Transverse colon (tissue), 4 donors: ENCODE measurements around the gene NDUFS7. TPM values are rescaled to one million over a fixed set of nuclear protein-coding genes. Genes with fewer than 3 reads are reported as not detected.
A peak's percentile ranks its signal among the peaks of the same experiment; 100 is the strongest.
"Not testable (repeated sequence)": the region's sequence is repeated elsewhere in the genome, so short reads cannot be mapped to it uniquely, and the experiment has no call there.

Experiments used
- DNase-seq: peaks from one replicate; pipeline ENCODE4 v3.0.0-alpha.2; 2019
- H3K27ac ChIP-seq, 4 donors: fragments of 200-600 bp; sonication (generic); 2 replicates each; pipeline ENCODE4 v1.5.1; 2016 to 2018; ENCODE audit warnings: inconsistent platforms in 4 of 4
- H3K27me3 ChIP-seq: fragments of 200-600 bp; sonication (generic); 2 replicates; pipeline ENCODE4 v1.5.1; 2017; ENCODE audit warnings: inconsistent platforms
- H3K36me3 ChIP-seq, 4 donors: fragments of 200-600 bp; sonication (generic); 2 replicates each; pipeline ENCODE4 v1.5.1; 2017 to 2019; ENCODE audit warnings: inconsistent platforms in 4 of 4
- H3K4me1 ChIP-seq, 4 donors: fragments of 200-600 bp; sonication (generic); 2 replicates each; pipeline ENCODE4 v1.5.1; 2017 to 2020; ENCODE audit warnings: inconsistent platforms in 4 of 4
- H3K4me3 ChIP-seq, 4 donors: fragments of 200-600 bp; sonication (generic); 1 replicate in 1 of 4; 2 replicates in 3 of 4; pipeline versions ENCODE4 v1.5.1 to v1.6.1; 2017 to 2019; ENCODE audit warnings: inconsistent platforms in 4 of 4
- H3K9me3 ChIP-seq, 2 donors: fragments of 200-600 bp; sonication (generic); 2 replicates each; pipeline ENCODE4 v1.5.1; 2017 to 2019; ENCODE audit warnings: inconsistent platforms in 2 of 2
- EP300 ChIP-seq: sonication (generic); formaldehyde crosslinking; IDR thresholded peaks from one replicate; pipeline ENCODE4 v1.6.1; 2017; ENCODE audit warnings: antibody characterized with exemption, low read depth
- POLR2A ChIP-seq: fragments of 450-650 bp; IDR thresholded peaks from one replicate; pipeline ENCODE4 v1.6.1; 2016; ENCODE audit warnings: antibody characterized with exemption, mild to moderate bottlenecking, moderate library complexity
- POLR2AphosphoS5 ChIP-seq, 3 donors: sonication (generic); formaldehyde crosslinking; IDR thresholded peaks; one replicate each; pipeline ENCODE4 v1.6.1; 2016; ENCODE audit warnings: antibody characterized with exemption in 3 of 3
- WGBS, 2 donors: methylation state at CpG; one replicate each; pipeline ENCODE4 v1.1.5; 2018; ENCODE audit warnings: low coverage in 1 of 2; 5-methylcytosine and 5-hydroxymethylcytosine counted together
- in situ Hi-C, 4 donors: fragments of 200-750 bp; cut with MboI; loops; one replicate each; pipeline versions ENCODE4 v1.15.0 to v1.15.1; 2017; ENCODE audit warnings: low sequenced_read_pairs in 3 of 4, low pct_ligation_motif_present in 1 of 4, low pct_unique_long_range_greater_than_20kb in 1 of 4
- intact Hi-C: fragments of 100-400 bp; cut with DNase I; formaldehyde crosslinking; loops from one replicate; pipeline ENCODE4 v1.15.1; 2023; ENCODE audit warnings: low total_unique reads
- total RNA-seq, 4 donors: library from RNA; depleted of rRNA; stranded (reverse); fragments of >200 nt; gene quantifications; one replicate each; pipeline ENCODE4 v1.1.0, GENCODE V29; 2016
- TF ChIP-seq, protein P1 (sequence below), 5 experiments: fragments of 200-600 bp in 3 of 5; fragments of 450-650 bp in 2 of 5; sonication (generic) in 3 of 5; IDR thresholded peaks; 1 replicate in 2 of 5; 2 replicates in 3 of 5; pipeline ENCODE4 v1.5.1; 2016 to 2017; ENCODE audit warnings: antibody characterized with exemption in 5 of 5, inconsistent platforms in 3 of 5, mild to moderate bottlenecking in 2 of 5, moderate library complexity in 1 of 5

The NDUFS7 gene
- total RNA-seq, 4 donors from 2014 or later: 32.2 to 196 (median 156) TPM

GRCh38 chr19:1437609-1438008 is 53.9 kb downstream of the NDUFS7 start:
- Histone ChIP-seq H3K9me3 (no peaks in the 10 kb centered on the region), H3K4me3 (peak overlapping the region in 1 of 4 donors; percentile 84), H3K27me3 (no peaks in the 10 kb centered on the region), H3K27ac (peak overlapping the region; percentile 47 to 90 (median 88)), H3K4me1 (peaks cover 6 to 29% (median 19%) of the 10 kb centered on the region in 4 donors), H3K36me3 (peaks cover 0 to 37% (median 15%) of the 10 kb centered on the region in 4 donors)
- 55 to 63% methylated on average over 4 to 8 of the region's 8 CpGs for WGBS, 2 donors
- TF ChIP-seq POLR2A (no peak), POLR2AphosphoS5 (IDR thresholded peaks at IDR 0.05) (no peak), EP300 (no peak)
- intact Hi-C loops (no loop called here), in situ Hi-C loops (no loop called here)
- no peak for DNase-seq

GRCh38 chr19:1438035-1438932 is 54.6 kb downstream of the NDUFS7 start, which contains the start of gene RPS15:
RPS15 (plus strand) TSS chr19:1438396; CDS start chr19:1438426, 30 bp downstream.
- no peaks in the 10 kb centered on the region for H3K27me3 ChIP-seq
- WGBS, 2 donors: 1% methylated on average over 72 of the region's 100 CpGs; no CpG with 5 or more reads in 1 of the 2 donors
- H3K27ac ChIP-seq: peak within 1 kb of the TSS; percentile 87 to 90 (median 90)
- peaks cover 6 to 29% (median 19%) of the 10 kb centered on the region in 4 donors for H3K4me1 ChIP-seq
- intact Hi-C loops: no loop called here
- H3K36me3 ChIP-seq: peaks cover 0 to 31% (median 12%) of the 10 kb centered on the region in 4 donors
- H3K9me3 ChIP-seq: no peaks in the 10 kb centered on the region
- in situ Hi-C loops: no loop called here
- peak; percentile 97 for DNase-seq
- TF ChIP-seq POLR2A: peak; percentile 92
- TF ChIP-seq POLR2AphosphoS5 (IDR thresholded peaks at IDR 0.05): peak; percentile 94 to 97 (median 97)
- TF ChIP-seq, protein P1, sequence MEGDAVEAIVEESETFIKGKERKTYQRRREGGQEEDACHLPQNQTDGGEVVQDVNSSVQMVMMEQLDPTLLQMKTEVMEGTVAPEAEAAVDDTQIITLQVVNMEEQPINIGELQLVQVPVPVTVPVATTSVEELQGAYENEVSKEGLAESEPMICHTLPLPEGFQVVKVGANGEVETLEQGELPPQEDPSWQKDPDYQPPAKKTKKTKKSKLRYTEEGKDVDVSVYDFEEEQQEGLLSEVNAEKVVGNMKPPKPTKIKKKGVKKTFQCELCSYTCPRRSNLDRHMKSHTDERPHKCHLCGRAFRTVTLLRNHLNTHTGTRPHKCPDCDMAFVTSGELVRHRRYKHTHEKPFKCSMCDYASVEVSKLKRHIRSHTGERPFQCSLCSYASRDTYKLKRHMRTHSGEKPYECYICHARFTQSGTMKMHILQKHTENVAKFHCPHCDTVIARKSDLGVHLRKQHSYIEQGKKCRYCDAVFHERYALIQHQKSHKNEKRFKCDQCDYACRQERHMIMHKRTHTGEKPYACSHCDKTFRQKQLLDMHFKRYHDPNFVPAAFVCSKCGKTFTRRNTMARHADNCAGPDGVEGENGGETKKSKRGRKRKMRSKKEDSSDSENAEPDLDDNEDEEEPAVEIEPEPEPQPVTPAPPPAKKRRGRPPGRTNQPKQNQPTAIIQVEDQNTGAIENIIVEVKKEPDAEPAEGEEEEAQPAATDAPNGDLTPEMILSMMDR (IDR thresholded peaks at IDR 0.05): peak; percentile 91 to 98 (median 93)
- no peak for TF ChIP-seq EP300
- peak within 1 kb of the TSS; percentile 53 to 93 (median 84) for H3K4me3 ChIP-seq

DNA sequence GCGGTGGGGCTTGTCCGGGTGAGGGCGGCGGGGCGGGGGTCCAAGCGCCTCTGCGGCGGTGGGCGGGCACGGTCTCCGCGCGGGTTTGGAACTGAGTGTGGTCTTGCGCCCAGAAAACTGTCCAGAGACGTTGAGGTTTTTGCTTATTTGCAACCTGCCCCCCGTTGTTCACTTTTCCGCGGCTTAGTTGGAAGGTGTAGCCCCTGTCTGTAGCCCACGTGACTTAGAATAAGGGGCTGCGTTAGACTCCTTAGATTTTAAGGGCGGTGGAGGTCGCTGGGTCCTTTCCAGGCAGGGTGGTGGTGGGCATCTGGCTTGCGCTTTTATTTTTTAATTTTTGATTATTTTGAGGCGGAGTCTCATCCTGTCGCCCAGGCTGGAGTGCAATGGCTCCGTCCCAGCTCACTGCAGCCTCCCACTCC is 55.2 kb downstream of the NDUFS7 start:
- Histone ChIP-seq H3K4me1 (peaks cover 6 to 29% (median 19%) of the 10 kb centered on the region in 4 donors), H3K27me3 (no peaks in the 10 kb centered on the region), H3K36me3 (peaks cover 0 to 31% (median 10%) of the 10 kb centered on the region in 4 donors), H3K4me3 (peak overlapping the region; percentile 53 to 93 (median 84)), H3K27ac (peak overlapping the region; percentile 87 to 90 (median 90)), H3K9me3 (no peaks in the 10 kb centered on the region)
- in situ Hi-C loops (no loop called here), intact Hi-C loops (no loop called here)
- no peak for DNase-seq
- WGBS, 2 donors: 2 to 6% methylated on average over 8 to 12 of the region's 26 CpGs
- no peak for TF ChIP-seq POLR2AphosphoS5 (IDR thresholded peaks at IDR 0.05)
- TF ChIP-seq EP300: no peak
- TF ChIP-seq POLR2A: no peak
- TF ChIP-seq, protein P1 (IDR thresholded peaks at IDR 0.05): no peak

- peaks cover 6 to 32% (median 21%) of the 10 kb centered on the region in 4 donors for H3K4me1 ChIP-seq
- DNase-seq, in situ Hi-C loops, H3K9me3 ChIP-seq, H3K27me3 ChIP-seq: not testable (repeated sequence)
- whole genome bisulfite sequencing, 2 donors: 81% methylated on average over 56 of the region's 57 CpGs; no CpG with 5 or more reads in 1 of the 2 donors
- intact Hi-C loops: loop anchor here (10.0 kb wide), 1 partner anchor 145 kb away; no protein-coding TSS in a partner anchor
- H3K27ac ChIP-seq: peak overlapping the region in 3 of 4 donors; percentile 87 to 90 (median 90)
- peak overlapping the region; percentile 53 to 93 (median 84) for H3K4me3 ChIP-seq
- peaks cover 0 to 31% (median 10%) of the 10 kb centered on the region in 4 donors for H3K36me3 ChIP-seq
These were observed 56.1 kb downstream of the NDUFS7 start for GRCh38 chr19:1439525-1440417.
